Trophoblast cell (in vitro differentiated cells and primary cell): ENCODE measurements around the gene UBE2J2.

Experiments used
- DNase-seq, 2 donors: peaks; one replicate each; pipeline ENCODE4 v3.0.0-alpha.2; 2016
- H2AFZ ChIP-seq: 2 replicates; pipeline ENCODE4 v1.6.1; 2013; ENCODE audit warnings: low read length, moderate library complexity, mild to moderate bottlenecking; ENCODE audit not compliant: insufficient read depth, poor library complexity
- H2AK5ac ChIP-seq: 2 replicates; pipeline ENCODE4 v1.6.1; 2013; ENCODE audit warnings: mild to moderate bottlenecking, low read length
- H2BK120ac ChIP-seq: 2 replicates; pipeline ENCODE4 v1.6.1; 2013; ENCODE audit warnings: low read length, mild to moderate bottlenecking, moderate library complexity; ENCODE audit not compliant: insufficient read depth, poor library complexity
- H2BK12ac ChIP-seq: 2 replicates; pipeline ENCODE4 v1.6.1; 2013; ENCODE audit warnings: mild to moderate bottlenecking, low read length, moderate library complexity
- H2BK5ac ChIP-seq: 2 replicates; pipeline ENCODE4 v1.6.1; 2013; ENCODE audit warnings: low read length, low read depth, moderate library complexity, mild to moderate bottlenecking; ENCODE audit not compliant: poor library complexity
- H3K14ac ChIP-seq: 2 replicates; pipeline ENCODE4 v1.6.1; 2013; ENCODE audit warnings: mild to moderate bottlenecking, low read length
- H3K18ac ChIP-seq: 2 replicates; pipeline ENCODE4 v1.6.1; 2013; ENCODE audit warnings: mild to moderate bottlenecking, low read length
- H3K23ac ChIP-seq: 2 replicates; pipeline ENCODE4 v1.6.1; 2013; ENCODE audit warnings: low read length
- H3K27ac ChIP-seq: 2 replicates; pipeline ENCODE4 v1.5.1; 2013; ENCODE audit warnings: low read depth, mild to moderate bottlenecking, inconsistent platforms, low read length, moderate library complexity
- H3K27me3 ChIP-seq: 2 replicates; pipeline ENCODE4 v1.6.1; 2013; ENCODE audit warnings: inconsistent platforms, mild to moderate bottlenecking, low read length, moderate library complexity; ENCODE audit not compliant: insufficient read depth
- H3K36me3 ChIP-seq, 2 experiments: 1 replicate in 1 of 2; 2 replicates in 1 of 2; pipeline ENCODE4 v1.6.1; 2013; ENCODE audit warnings: low read length in 2 of 2, mild to moderate bottlenecking in 2 of 2, moderate library complexity in 1 of 2; ENCODE audit not compliant: insufficient read depth in 2 of 2, control insufficient read depth in 1 of 2
- H3K4ac ChIP-seq: 2 replicates; pipeline ENCODE4 v1.6.1; 2013; ENCODE audit warnings: low read depth, mild to moderate bottlenecking, low read length, moderate library complexity
- H3K4me1 ChIP-seq, 2 experiments: 1 replicate in 1 of 2; 2 replicates in 1 of 2; pipeline ENCODE4 v1.6.1; 2013; ENCODE audit warnings: low read length in 2 of 2, mild to moderate bottlenecking in 2 of 2, moderate library complexity in 1 of 2; ENCODE audit not compliant: insufficient read depth in 2 of 2, control insufficient read depth in 1 of 2
- H3K4me2 ChIP-seq: 2 replicates; pipeline ENCODE4 v1.6.1; 2013; ENCODE audit warnings: inconsistent platforms, mild to moderate bottlenecking, low read length, moderate library complexity
- H3K4me3 ChIP-seq: 2 replicates; pipeline ENCODE4 v1.5.1; 2013; ENCODE audit warnings: mild to moderate bottlenecking, low read depth, low read length, inconsistent platforms
- H3K79me1 ChIP-seq: one replicate; pipeline ENCODE4 v1.6.1; 2013; ENCODE audit warnings: low read length
- H3K79me2 ChIP-seq: 2 replicates; pipeline ENCODE4 v1.6.1; 2013; ENCODE audit warnings: low read length, mild to moderate bottlenecking; ENCODE audit not compliant: control insufficient read depth, insufficient read depth, poor library complexity
- H3K9ac ChIP-seq: 2 replicates; pipeline ENCODE4 v1.6.1; 2013; ENCODE audit warnings: mild to moderate bottlenecking, low read length
- H3K9me3 ChIP-seq: 2 replicates; pipeline ENCODE4 v1.6.1; 2013; ENCODE audit warnings: low read depth, mild to moderate bottlenecking, control low read depth, inconsistent platforms, low read length; ENCODE audit not compliant: insufficient read depth
- H4K12ac ChIP-seq: 2 replicates; pipeline ENCODE4 v1.6.1; 2013; ENCODE audit warnings: low read depth, mild to moderate bottlenecking, low read length, moderate library complexity
- H4K8ac ChIP-seq: 2 replicates; pipeline ENCODE4 v1.6.1; 2013; ENCODE audit warnings: low read depth, mild to moderate bottlenecking, low read length, moderate library complexity
- H4K91ac ChIP-seq: one replicate; pipeline ENCODE4 v1.6.1; 2013; ENCODE audit warnings: low read depth, mild to moderate bottlenecking, low read length, moderate library complexity
- whole genome bisulfite sequencing: extraction: QIAGEN DNeasy Blood & Tissue Kit; methylation state at CpG from one replicate; pipeline ENCODE4 v1.1.7; 2013; ENCODE audit warnings: missing lambda C conversion rate; ENCODE audit not compliant: insufficient read length, insufficient coverage; ENCODE audit errors: extremely low coverage; 5-methylcytosine and 5-hydroxymethylcytosine counted together

The UBE2J2 gene

DNA sequence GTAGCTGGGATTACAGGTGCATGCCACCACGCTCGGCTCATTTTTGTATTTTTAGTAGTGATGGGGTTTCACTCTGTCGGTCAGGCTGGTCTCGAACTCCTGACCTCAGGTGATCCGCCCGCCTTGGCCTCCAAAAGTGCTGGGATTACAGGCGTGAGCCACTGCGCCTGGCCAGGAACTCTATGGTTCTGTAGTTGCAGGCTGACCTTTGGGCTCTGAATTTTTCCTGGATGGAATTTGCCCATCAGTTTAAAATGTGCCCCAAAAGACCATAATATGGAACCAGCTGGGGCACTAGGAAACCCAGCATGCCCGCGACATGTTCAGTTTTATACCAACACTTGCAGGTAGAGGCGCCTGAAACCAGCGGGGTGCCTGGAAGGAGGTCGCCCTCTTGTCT, 5.0 kb upstream of the UBE2J2 start:
- H4K8ac ChIP-seq = no peak overlapping the region
- H3K4me1 ChIP-seq = peaks cover 5 to 6% of the 10 kb centered on the region in 2 experiments
- peaks cover 4% of the 10 kb centered on the region for H3K79me1 ChIP-seq
- H3K4ac ChIP-seq = no peak overlapping the region
- H3K14ac ChIP-seq = no peak overlapping the region
- no peak overlapping the region for H2BK5ac ChIP-seq
- no peak overlapping the region for H4K91ac ChIP-seq
- H3K4me3 ChIP-seq = no peak overlapping the region
- no peak for DNase-seq
- H2AK5ac ChIP-seq = no peak overlapping the region
- H3K9me3 ChIP-seq = peaks cover 5% of the 10 kb centered on the region
- H3K9ac ChIP-seq = no peak overlapping the region
- no peak overlapping the region for H3K18ac ChIP-seq
- H2AFZ ChIP-seq = no peak overlapping the region
- H4K12ac ChIP-seq = no peak overlapping the region
- no peak overlapping the region for H2BK120ac ChIP-seq
- no peak overlapping the region for H3K23ac ChIP-seq
- no peaks in the 10 kb centered on the region for H3K36me3 ChIP-seq
- peaks cover 3% of the 10 kb centered on the region for H3K79me2 ChIP-seq
- H2BK12ac ChIP-seq = no peak overlapping the region
- H3K27ac ChIP-seq = no peak overlapping the region
- H3K27me3 ChIP-seq = no peaks in the 10 kb centered on the region
- no peak overlapping the region for H3K4me2 ChIP-seq
- WGBS = no CpG with 5 or more reads among the region's 13 CpGs

DNA sequence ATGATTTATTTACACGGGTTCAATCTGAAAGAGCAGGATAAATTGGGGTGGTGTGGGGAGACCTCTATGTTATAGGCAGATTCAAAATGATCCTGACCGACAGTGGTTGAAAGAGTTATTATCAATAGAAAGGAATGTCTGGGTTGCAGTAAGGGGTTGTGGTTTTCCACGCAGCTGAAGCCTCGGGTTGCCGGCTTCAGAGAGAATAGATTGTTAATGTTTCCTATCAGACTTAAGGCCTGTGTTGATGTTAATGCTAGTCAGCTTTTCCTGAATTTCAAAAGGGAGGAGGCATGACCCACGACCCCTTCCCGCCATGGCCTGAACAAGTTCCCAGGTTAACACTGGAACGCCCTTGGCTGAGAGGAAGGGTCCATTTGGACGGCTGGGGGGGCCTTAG, 2.2 kb upstream of the UBE2J2 start:
- WGBS = no CpG with 5 or more reads among the region's 9 CpGs
- DNase-seq = no peak
- H3K4me1 ChIP-seq = peaks cover 13 to 17% of the 10 kb centered on the region in 2 experiments
- no peak overlapping the region for H3K23ac ChIP-seq
- H2BK120ac ChIP-seq = no peak overlapping the region
- H2BK12ac ChIP-seq = no peak overlapping the region
- H3K79me2 ChIP-seq = peaks cover 21% of the 10 kb centered on the region
- H3K18ac ChIP-seq = no peak overlapping the region
- H3K27me3 ChIP-seq = no peaks in the 10 kb centered on the region
- no peak overlapping the region for H4K91ac ChIP-seq
- peaks cover 9% of the 10 kb centered on the region for H3K79me1 ChIP-seq
- no peak overlapping the region for H2AFZ ChIP-seq
- no peak overlapping the region for H3K27ac ChIP-seq
- no peak overlapping the region for H4K12ac ChIP-seq
- H3K4me2 ChIP-seq = no peak overlapping the region
- H3K9ac ChIP-seq = no peak overlapping the region
- no peak overlapping the region for H4K8ac ChIP-seq
- no peak overlapping the region for H3K4me3 ChIP-seq
- H3K4ac ChIP-seq = no peak overlapping the region
- H3K9me3 ChIP-seq = peaks cover 4% of the 10 kb centered on the region
- peaks cover 2 to 5% of the 10 kb centered on the region in 2 experiments for H3K36me3 ChIP-seq
- no peak overlapping the region for H2AK5ac ChIP-seq
- H3K14ac ChIP-seq = no peak overlapping the region
- no peak overlapping the region for H2BK5ac ChIP-seq

DNA sequence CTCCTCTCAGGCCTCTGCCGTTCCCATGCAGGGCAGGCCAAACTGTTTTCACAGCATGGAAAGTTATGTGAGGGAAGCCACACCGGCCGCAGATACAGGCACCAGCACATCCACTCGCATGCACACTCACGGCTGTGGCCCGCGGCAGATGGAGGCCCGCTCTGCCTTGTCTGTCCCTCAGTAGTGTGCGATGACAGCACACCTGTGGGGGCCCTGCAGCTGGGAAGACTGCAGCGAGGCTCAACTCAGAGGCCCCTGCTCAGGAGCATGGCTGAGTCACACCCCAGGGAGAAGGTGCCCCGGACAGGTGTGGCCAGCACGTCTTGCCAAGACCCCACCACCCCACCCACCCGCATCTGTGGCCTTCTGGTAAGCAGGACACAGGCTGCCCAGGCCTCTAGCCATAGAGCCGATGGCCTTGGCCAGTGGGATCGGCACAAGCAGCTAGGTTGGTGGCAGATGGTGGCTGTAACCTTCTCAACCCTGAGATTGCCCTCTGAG, 1.3 kb upstream of the UBE2J2 start:
- Histone ChIP-seq H3K79me2 (peaks cover 25% of the 10 kb centered on the region), H4K8ac (no peak overlapping the region), H2BK5ac (no peak overlapping the region), H3K36me3 (peaks cover 5 to 10% of the 10 kb centered on the region in 2 experiments), H3K27ac (no peak overlapping the region), H3K4me2 (no peak overlapping the region), H4K91ac (no peak overlapping the region), H3K9ac (no peak overlapping the region), H2BK120ac (no peak overlapping the region), H2BK12ac (no peak overlapping the region), H3K23ac (no peak overlapping the region), H3K4me1 (peaks cover 13 to 20% of the 10 kb centered on the region in 2 experiments), H3K4ac (no peak overlapping the region), H3K4me3 (no peak overlapping the region), H3K9me3 (peaks cover 4% of the 10 kb centered on the region), H2AK5ac (no peak overlapping the region), H2AFZ (no peak overlapping the region), H3K14ac (no peak overlapping the region), H4K12ac (no peak overlapping the region), H3K79me1 (peaks cover 9% of the 10 kb centered on the region), H3K18ac (no peak overlapping the region), H3K27me3 (no peaks in the 10 kb centered on the region)
- peak; percentile 45 to 50 for DNase-seq
- WGBS = no CpG with 5 or more reads among the region's 15 CpGs

DNA sequence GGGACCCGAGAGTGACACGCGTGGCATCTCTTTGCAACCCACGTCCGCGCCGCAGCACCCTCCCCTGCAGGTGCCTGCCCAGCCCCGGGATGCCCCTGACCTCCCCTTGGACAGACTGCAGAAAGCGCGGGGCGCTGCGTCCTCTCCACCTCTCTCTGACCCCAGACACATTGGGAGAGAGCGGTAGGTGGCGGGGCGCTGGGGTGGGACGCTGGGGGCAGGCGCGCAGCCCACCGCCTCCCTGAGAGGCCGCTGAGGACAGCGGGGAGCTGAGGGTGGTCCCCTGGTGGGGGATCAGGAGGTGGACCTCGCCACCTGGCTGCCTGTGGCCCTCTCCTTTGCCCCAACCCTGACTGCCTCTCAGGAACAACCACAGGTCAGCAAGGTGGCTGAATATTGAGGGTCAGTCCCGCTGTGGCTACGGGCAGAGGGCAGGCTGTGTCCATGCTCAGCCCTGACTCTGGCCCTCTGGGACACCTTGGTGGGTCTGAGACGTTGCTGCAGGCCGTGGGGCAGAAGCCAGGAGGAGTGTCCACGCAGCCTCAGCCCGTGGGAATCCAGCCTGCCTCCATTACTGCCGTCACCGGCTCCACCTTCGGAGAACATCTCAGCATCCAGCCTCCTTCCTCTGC, 761 bp upstream of the UBE2J2 start:
- WGBS = no CpG with 5 or more reads among the region's 31 CpGs
- peaks cover 25% of the 10 kb centered on the region for H3K79me2 ChIP-seq

More for the DNA sequence above, 761 bp upstream of the UBE2J2 start:
- Histone ChIP-seq H3K27ac (no peak overlapping the region), H2BK12ac (no peak overlapping the region), H4K8ac (peak overlapping the region; percentile 93), H3K4me1 (peaks cover 13 to 20% of the 10 kb centered on the region in 2 experiments), H3K9me3 (peaks cover 4% of the 10 kb centered on the region), H2AK5ac (peak overlapping the region; percentile 48), H2BK120ac (peak overlapping the region; percentile 79), H3K23ac (no peak overlapping the region), H3K18ac (peak overlapping the region; percentile 73), H2BK5ac (no peak overlapping the region), H3K79me1 (peaks cover 9% of the 10 kb centered on the region), H3K4ac (no peak overlapping the region), H3K27me3 (no peaks in the 10 kb centered on the region), H3K14ac (peak overlapping the region; percentile 53), H4K91ac (peak overlapping the region; percentile 72), H3K36me3 (peaks cover 5 to 10% of the 10 kb centered on the region in 2 experiments), H3K4me2 (peak overlapping the region; percentile 97), H3K4me3 (peak overlapping the region; percentile 82), H3K9ac (peak overlapping the region; percentile 71), H2AFZ (peak overlapping the region; percentile 90), H4K12ac (peak overlapping the region; percentile 34)
- no peak for DNase-seq
